Measurements from ENCODE around the gene ANKRD34B. TPM values are rescaled to one million over a fixed set of nuclear protein-coding genes. Genes with fewer than 3 reads are reported as not detected.

The ANKRD34B gene
- total RNA-seq, 1 donor from 2014 or later: 0.17 TPM

DNA sequence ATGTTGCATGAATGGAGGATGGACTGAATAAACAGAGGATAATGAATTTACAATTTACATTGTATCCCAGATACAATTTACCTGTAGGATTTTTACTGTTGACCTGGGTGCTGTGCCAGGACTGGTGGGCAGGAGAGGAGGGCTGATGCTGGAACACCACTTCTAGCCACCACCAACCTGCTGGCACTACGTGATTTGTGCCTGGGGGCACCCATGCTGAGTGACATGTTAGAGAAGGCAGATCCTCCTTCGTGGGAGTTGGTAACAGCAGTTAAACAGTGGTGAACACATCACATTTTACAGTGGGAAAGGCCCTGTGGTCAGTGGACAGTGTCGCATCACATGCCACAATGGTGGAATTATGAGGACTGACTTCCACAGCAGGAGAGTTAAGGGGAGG, 3.0 kb upstream of the ANKRD34B start:
- H3K27ac Mint-ChIP-seq: no peak overlapping the region
- TF ChIP-seq, protein P1, sequence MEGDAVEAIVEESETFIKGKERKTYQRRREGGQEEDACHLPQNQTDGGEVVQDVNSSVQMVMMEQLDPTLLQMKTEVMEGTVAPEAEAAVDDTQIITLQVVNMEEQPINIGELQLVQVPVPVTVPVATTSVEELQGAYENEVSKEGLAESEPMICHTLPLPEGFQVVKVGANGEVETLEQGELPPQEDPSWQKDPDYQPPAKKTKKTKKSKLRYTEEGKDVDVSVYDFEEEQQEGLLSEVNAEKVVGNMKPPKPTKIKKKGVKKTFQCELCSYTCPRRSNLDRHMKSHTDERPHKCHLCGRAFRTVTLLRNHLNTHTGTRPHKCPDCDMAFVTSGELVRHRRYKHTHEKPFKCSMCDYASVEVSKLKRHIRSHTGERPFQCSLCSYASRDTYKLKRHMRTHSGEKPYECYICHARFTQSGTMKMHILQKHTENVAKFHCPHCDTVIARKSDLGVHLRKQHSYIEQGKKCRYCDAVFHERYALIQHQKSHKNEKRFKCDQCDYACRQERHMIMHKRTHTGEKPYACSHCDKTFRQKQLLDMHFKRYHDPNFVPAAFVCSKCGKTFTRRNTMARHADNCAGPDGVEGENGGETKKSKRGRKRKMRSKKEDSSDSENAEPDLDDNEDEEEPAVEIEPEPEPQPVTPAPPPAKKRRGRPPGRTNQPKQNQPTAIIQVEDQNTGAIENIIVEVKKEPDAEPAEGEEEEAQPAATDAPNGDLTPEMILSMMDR (IDR thresholded peaks at IDR 0.05; ENCODE audit: unreplicated experiment): no peak
- peaks cover 66% of the 10 kb centered on the region for H3K27me3 Mint-ChIP-seq
- H3K9me3 Mint-ChIP-seq (ENCODE audit: low read depth): no peaks in the 10 kb centered on the region
- peaks cover 2% of the 10 kb centered on the region for H3K4me1 Mint-ChIP-seq (ENCODE audit: low read depth)
- H3K4me3 Mint-ChIP-seq (ENCODE audit: low read depth): no peak overlapping the region
- no peak for DNase-seq (ENCODE audit: low spot score, unreplicated experiment)
- H3K36me3 Mint-ChIP-seq (ENCODE audit: insufficient read depth): no peaks in the 10 kb centered on the region

DNA sequence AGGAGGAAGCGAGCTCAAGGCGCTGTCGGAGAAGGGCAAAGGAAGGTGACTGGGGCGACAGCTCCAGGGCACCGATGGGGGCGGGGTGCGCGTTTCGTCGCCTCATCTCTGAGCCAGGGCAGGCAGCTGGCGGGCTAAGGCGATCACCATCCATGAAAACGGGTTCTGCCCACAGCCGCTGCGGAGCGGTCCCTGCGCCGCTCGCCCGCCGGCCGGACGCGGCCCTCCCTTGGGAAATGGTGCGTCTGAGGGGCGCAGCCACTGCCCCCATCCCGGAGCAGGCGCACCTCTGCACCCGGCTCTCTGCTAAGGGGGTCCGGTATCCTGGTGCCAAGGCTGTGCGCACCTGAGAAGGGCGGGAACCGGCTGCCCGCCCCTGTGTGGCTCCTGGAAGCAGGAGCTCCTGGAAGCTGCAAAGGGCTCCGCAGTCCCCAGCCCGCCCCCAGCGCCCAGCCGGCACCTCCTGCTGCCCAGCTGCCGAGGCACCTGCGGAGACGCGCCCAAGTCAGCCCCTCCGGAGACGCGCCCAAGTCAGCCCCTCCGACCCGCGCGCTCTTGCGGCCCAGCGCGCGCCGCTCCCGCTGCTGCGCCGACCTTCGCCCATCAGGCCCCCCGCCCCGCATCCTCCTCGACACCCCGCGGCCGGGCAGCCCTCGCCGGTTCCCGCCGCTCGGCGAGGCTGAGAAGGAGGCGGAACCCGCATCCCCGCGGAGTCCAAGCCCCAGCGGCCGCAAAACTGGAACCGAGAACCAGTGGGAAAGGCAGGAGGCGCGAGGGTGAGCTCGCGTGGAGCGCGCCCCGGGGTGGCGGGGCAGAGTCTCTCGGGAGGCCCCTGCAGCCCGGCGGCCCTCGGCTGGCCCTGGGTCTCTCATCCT, 757 bp downstream of the ANKRD34B start:
- H3K4me1 Mint-ChIP-seq (ENCODE audit: low read depth): peaks cover 2% of the 10 kb centered on the region
- no peak overlapping the region for H3K27ac Mint-ChIP-seq
- TF ChIP-seq, protein P1 (IDR thresholded peaks at IDR 0.05; ENCODE audit: unreplicated experiment): no peak
- no peaks in the 10 kb centered on the region for H3K36me3 Mint-ChIP-seq (ENCODE audit: insufficient read depth)
- H3K9me3 Mint-ChIP-seq (ENCODE audit: low read depth): no peaks in the 10 kb centered on the region
- peaks cover 74% of the 10 kb centered on the region for H3K27me3 Mint-ChIP-seq
- peak; percentile 17 for DNase-seq (ENCODE audit: low spot score, unreplicated experiment)
- peak overlapping the region; percentile 41 for H3K4me3 Mint-ChIP-seq (ENCODE audit: low read depth)

DNA sequence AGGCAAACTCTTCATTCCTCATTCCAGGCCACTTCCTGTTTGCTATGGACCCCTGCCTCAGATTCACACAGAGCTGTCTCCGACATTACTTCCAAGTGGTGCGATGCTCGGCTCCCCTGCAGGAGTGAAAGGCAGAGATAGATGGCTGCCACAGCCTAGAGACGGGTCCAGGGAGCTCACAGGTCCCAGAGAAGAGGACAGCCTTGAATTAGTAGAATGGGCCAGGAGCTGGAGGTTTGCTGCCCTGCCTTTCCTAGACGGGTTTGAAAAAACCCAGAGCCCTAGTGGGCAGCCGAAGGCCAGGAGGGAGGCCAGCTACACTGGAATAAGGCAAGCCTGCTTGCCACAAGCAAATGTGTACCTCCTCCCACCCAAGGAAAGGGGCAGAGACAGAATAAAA, 1.8 kb downstream of the ANKRD34B start:
- Mint-ChIP-seq H3K9me3 (ENCODE audit: low read depth) (no peaks in the 10 kb centered on the region), H3K27ac (no peak overlapping the region), H3K4me3 (ENCODE audit: low read depth) (no peak overlapping the region), H3K4me1 (ENCODE audit: low read depth) (peaks cover 2% of the 10 kb centered on the region), H3K36me3 (ENCODE audit: insufficient read depth) (no peaks in the 10 kb centered on the region), H3K27me3 (peaks cover 74% of the 10 kb centered on the region)
- TF ChIP-seq, protein P1 (IDR thresholded peaks at IDR 0.05; ENCODE audit: unreplicated experiment): no peak
- DNase-seq (ENCODE audit: low spot score, unreplicated experiment): no peak

DNA sequence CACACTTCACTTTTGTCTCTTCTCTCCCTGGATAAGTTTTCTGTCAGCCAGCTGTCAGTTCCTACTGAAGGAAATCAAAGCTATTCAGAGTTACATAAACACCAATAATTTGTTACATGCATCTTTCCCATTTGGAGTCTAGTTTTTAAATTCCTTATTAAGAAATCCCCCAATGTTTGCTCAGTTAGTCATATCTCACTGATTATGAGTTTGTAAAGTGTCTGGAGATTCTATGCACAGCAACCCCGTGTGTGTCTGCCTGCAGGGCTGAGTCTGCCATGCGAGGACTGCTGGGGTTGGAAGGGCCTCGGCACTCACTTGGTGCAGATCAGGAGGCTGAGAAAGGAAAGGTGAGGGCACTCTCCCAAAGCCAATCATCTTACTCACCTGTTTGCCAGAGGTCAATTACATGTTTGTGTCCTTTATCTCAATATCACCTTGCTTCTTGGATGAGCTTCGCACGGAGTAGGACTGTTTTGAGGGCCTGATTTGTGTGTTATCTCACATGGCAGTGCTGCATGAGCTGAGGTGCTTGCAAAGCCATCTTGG, 3.3 kb downstream of the ANKRD34B start:
- H3K27me3 Mint-ChIP-seq: peaks cover 68% of the 10 kb centered on the region
- no peaks in the 10 kb centered on the region for H3K9me3 Mint-ChIP-seq (ENCODE audit: low read depth)
- TF ChIP-seq, protein P1 (IDR thresholded peaks at IDR 0.05; ENCODE audit: unreplicated experiment): no peak
- no peak for DNase-seq (ENCODE audit: low spot score, unreplicated experiment)
- H3K27ac Mint-ChIP-seq: no peak overlapping the region
- H3K4me1 Mint-ChIP-seq (ENCODE audit: low read depth): peaks cover 2% of the 10 kb centered on the region
- no peaks in the 10 kb centered on the region for H3K36me3 Mint-ChIP-seq (ENCODE audit: insufficient read depth)
- no peak overlapping the region for H3K4me3 Mint-ChIP-seq (ENCODE audit: low read depth)

DNA sequence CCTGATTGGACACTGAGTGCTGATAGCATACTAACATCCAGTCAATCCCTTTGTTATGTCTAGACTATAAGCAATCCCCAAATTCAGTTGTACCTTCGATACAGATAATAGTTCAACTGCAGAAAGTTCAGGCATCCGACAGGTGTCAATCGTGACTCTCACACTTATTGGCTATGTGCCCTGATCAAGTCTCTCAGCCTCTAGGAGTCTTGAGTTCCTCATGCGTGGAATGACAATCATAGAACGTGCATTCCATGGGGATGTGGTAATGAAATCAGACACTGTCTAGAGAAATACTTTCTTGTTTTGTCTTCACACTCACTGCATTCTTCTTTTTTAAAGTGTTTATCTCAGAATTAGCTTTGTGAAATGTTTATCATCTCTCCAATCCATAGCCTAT, 4.8 kb downstream of the ANKRD34B start:
- no peaks in the 10 kb centered on the region for H3K9me3 Mint-ChIP-seq (ENCODE audit: low read depth)
- H3K27ac Mint-ChIP-seq: no peak overlapping the region
- no peaks in the 10 kb centered on the region for H3K36me3 Mint-ChIP-seq (ENCODE audit: insufficient read depth)
- H3K4me1 Mint-ChIP-seq (ENCODE audit: low read depth): no peaks in the 10 kb centered on the region
- peaks cover 58% of the 10 kb centered on the region for H3K27me3 Mint-ChIP-seq
- TF ChIP-seq, protein P1 (IDR thresholded peaks at IDR 0.05; ENCODE audit: unreplicated experiment): no peak
- no peak for DNase-seq (ENCODE audit: low spot score, unreplicated experiment)
- H3K4me3 Mint-ChIP-seq (ENCODE audit: low read depth): no peak overlapping the region

Measured in progenitor cell of endocrine pancreas (in vitro differentiated cells).